Measurements from ENCODE around the gene TRA2B.

DNA sequence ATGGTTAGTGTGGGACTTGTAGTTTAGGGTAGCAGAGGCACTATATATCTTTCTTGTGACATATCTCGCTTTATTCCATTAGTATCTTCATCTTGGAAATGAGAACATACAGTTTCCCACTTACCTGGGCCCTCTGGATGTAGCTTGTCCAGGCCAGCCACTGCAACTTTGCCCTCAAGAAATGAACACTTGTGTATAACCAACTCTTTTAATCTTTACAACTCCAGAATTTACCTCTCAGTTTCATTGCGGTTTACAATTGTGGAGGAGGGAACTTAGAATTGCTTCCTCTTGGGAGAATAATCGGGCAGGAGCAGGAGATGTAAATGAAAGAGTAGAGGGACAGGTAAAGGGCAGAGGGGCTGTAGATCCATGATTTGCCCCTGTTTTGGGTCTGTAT, 18.4 kb upstream of the TRA2B start:
- TF ChIP-seq, protein P1, sequence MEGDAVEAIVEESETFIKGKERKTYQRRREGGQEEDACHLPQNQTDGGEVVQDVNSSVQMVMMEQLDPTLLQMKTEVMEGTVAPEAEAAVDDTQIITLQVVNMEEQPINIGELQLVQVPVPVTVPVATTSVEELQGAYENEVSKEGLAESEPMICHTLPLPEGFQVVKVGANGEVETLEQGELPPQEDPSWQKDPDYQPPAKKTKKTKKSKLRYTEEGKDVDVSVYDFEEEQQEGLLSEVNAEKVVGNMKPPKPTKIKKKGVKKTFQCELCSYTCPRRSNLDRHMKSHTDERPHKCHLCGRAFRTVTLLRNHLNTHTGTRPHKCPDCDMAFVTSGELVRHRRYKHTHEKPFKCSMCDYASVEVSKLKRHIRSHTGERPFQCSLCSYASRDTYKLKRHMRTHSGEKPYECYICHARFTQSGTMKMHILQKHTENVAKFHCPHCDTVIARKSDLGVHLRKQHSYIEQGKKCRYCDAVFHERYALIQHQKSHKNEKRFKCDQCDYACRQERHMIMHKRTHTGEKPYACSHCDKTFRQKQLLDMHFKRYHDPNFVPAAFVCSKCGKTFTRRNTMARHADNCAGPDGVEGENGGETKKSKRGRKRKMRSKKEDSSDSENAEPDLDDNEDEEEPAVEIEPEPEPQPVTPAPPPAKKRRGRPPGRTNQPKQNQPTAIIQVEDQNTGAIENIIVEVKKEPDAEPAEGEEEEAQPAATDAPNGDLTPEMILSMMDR (IDR thresholded peaks at IDR 0.05), result no peak
- no peak for TF ChIP-seq ZFX (IDR thresholded peaks at IDR 0.05; ENCODE audit: borderline replicate concordance)

All from 22Rv1 (cell line).